Body of pancreas (tissue), 4 donors: ENCODE results near the gene CYTH3.

ENCODE experiments used
- POLR2A ChIP-seq, 3 donors: fragments of 450-650 bp; IDR thresholded peaks; one replicate each; pipeline ENCODE4 v1.6.1; 2016; ENCODE audit warnings: antibody characterized with exemption in 3 of 3, mild to moderate bottlenecking in 2 of 3
- TF ChIP-seq, protein P1 (sequence below), 7 experiments: fragments of 450-650 bp in 4 of 7; fragments of 200-600 bp in 3 of 7; sonication (generic) in 3 of 7; IDR thresholded peaks; one replicate each; pipeline ENCODE4 v1.5.1; 2016 to 2019; ENCODE audit warnings: antibody characterized with exemption in 7 of 7

DNA sequence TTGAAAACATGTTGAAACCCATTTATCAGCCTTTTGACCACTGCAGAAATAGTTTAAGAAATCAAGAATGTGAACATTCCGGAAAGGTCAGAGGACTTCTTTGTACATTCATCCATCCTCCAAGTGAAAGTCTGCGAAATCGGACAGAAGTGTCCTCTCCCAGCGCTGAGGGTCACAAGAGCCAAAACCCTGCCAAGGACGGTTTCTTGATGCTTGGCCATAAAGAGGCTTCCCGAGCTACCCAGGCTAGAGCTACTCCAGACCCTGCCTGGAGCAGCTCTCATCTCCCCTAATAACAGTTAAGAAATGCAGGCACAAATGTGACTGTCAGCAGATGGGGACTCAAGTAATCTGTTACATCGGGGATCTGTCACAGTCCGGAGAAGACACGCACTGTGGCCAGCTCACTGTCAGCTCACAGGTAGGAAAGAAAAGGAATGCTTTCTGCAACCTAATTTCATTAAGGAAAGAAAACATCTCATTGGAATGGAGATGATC, 4.5 kb upstream of the CYTH3 start:
- TF ChIP-seq POLR2A (IDR thresholded peaks at IDR 0.05): no peak
- TF ChIP-seq, protein P1, sequence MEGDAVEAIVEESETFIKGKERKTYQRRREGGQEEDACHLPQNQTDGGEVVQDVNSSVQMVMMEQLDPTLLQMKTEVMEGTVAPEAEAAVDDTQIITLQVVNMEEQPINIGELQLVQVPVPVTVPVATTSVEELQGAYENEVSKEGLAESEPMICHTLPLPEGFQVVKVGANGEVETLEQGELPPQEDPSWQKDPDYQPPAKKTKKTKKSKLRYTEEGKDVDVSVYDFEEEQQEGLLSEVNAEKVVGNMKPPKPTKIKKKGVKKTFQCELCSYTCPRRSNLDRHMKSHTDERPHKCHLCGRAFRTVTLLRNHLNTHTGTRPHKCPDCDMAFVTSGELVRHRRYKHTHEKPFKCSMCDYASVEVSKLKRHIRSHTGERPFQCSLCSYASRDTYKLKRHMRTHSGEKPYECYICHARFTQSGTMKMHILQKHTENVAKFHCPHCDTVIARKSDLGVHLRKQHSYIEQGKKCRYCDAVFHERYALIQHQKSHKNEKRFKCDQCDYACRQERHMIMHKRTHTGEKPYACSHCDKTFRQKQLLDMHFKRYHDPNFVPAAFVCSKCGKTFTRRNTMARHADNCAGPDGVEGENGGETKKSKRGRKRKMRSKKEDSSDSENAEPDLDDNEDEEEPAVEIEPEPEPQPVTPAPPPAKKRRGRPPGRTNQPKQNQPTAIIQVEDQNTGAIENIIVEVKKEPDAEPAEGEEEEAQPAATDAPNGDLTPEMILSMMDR (IDR thresholded peaks at IDR 0.05): no peak
